Prostate gland (tissue), 2 donors: ENCODE measurements around the gene SECTM1.

Experiments used
- POLR2AphosphoS5 ChIP-seq: sonication (generic); formaldehyde crosslinking; IDR thresholded peaks from one replicate; pipeline ENCODE4 v1.6.1; 2017; ENCODE audit warnings: antibody characterized with exemption
- TF ChIP-seq, protein P1 (sequence below), 4 experiments: fragments of 200-600 bp in 2 of 4; fragments of 450-650 bp in 2 of 4; sonication (generic) in 2 of 4; IDR thresholded peaks; 1 replicate in 3 of 4; 2 replicates in 1 of 4; pipeline ENCODE4 v1.5.1; 2016 to 2019; ENCODE audit warnings: antibody characterized with exemption in 4 of 4, mild to moderate bottlenecking in 2 of 4, moderate library complexity in 2 of 4

DNA sequence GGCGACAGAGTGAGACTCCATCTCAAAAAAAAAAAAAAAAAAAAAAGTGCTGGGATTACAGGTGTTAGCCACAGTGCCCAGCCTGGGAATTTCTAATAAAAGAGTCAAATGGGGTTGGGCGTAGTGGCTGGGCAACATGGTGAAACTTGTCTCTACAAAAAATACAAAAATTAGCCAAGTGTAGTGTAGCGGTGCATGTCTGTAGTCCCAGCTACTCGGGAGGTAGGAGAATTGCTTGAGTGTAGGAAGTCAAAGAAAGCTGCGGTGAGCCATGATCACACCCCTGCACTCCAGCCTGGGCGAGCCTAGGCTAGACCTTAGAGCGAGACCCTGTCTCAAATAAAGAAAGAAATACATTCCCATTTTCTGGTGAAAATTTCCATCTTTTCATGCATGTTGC lies 35.6 kb upstream of the SECTM1 start:
- TF ChIP-seq POLR2AphosphoS5: no peak
- TF ChIP-seq, protein P1, sequence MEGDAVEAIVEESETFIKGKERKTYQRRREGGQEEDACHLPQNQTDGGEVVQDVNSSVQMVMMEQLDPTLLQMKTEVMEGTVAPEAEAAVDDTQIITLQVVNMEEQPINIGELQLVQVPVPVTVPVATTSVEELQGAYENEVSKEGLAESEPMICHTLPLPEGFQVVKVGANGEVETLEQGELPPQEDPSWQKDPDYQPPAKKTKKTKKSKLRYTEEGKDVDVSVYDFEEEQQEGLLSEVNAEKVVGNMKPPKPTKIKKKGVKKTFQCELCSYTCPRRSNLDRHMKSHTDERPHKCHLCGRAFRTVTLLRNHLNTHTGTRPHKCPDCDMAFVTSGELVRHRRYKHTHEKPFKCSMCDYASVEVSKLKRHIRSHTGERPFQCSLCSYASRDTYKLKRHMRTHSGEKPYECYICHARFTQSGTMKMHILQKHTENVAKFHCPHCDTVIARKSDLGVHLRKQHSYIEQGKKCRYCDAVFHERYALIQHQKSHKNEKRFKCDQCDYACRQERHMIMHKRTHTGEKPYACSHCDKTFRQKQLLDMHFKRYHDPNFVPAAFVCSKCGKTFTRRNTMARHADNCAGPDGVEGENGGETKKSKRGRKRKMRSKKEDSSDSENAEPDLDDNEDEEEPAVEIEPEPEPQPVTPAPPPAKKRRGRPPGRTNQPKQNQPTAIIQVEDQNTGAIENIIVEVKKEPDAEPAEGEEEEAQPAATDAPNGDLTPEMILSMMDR (IDR thresholded peaks at IDR 0.05): no peak
